ENCODE results near the gene RTN4.

Gene RTN4

GRCh38 chr2:54965425-54965824 is 84.8 kb downstream of the RTN4 start:
- Histone ChIP-seq H3F3A (ENCODE audit: insufficient read depth, low read length) (0 out of 2 replicates have a peak, but pooled peaks cover 4% of the 10 kb centered on the region), H3K36me3 (ENCODE audit: insufficient read depth, low read length) (peaks cover 94% of the 10 kb centered on the region), H3K9me3 (ENCODE audit: low read length) (no peaks in the 10 kb centered on the region), H3K4me1 (ENCODE audit: insufficient read depth, low read length, severe bottlenecking) (no peaks in the 10 kb centered on the region), H2AFZ (ENCODE audit: low read length) (no peak overlapping the region), H3K27me3 (ENCODE audit: insufficient read depth, low read length) (no peaks in the 10 kb centered on the region), H3K9me2 (ENCODE audit: low read depth, low read length) (no peaks in the 10 kb centered on the region), H4K20me1 (ENCODE audit: insufficient read depth, low read length) (no peaks in the 10 kb centered on the region), H3K9ac (ENCODE audit: low read length) (no peak overlapping the region), H3K27ac (ENCODE audit: low read depth, low read length, poor library complexity, severe bottlenecking) (no peak overlapping the region), H3K4me3 (ENCODE audit: low read depth, low read length, poor library complexity, severe bottlenecking) (no peak overlapping the region), H3K79me2 (ENCODE audit: insufficient read depth, low read length) (no peaks in the 10 kb centered on the region), H3K4me2 (ENCODE audit: low read length) (no peak overlapping the region)
- TF ChIP-seq CTCF (IDR thresholded peaks at IDR 0.05; ENCODE audit: low read length) (no peak), EZH2 (IDR thresholded peaks at IDR 0.05; ENCODE audit: borderline replicate concordance, low read length) (no peak)

GRCh38 chr2:54964816-54965215 is 85.4 kb downstream of the RTN4 start:
- Histone ChIP-seq H3K27me3 (ENCODE audit: insufficient read depth, low read length) (no peaks in the 10 kb centered on the region), H3K4me3 (ENCODE audit: low read depth, low read length, poor library complexity, severe bottlenecking) (no peak overlapping the region), H3K4me1 (ENCODE audit: insufficient read depth, low read length, severe bottlenecking) (no peaks in the 10 kb centered on the region), H3K4me2 (ENCODE audit: low read length) (no peak overlapping the region), H3F3A (ENCODE audit: insufficient read depth, low read length) (no peaks in the 10 kb centered on the region), H3K27ac (ENCODE audit: low read depth, low read length, poor library complexity, severe bottlenecking) (no peak overlapping the region), H3K79me2 (ENCODE audit: insufficient read depth, low read length) (no peaks in the 10 kb centered on the region), H3K36me3 (ENCODE audit: insufficient read depth, low read length) (peaks cover 94% of the 10 kb centered on the region), H3K9ac (ENCODE audit: low read length) (no peak overlapping the region), H3K9me2 (ENCODE audit: low read depth, low read length) (no peaks in the 10 kb centered on the region), H3K9me3 (ENCODE audit: low read length) (no peaks in the 10 kb centered on the region), H2AFZ (ENCODE audit: low read length) (no peak overlapping the region), H4K20me1 (ENCODE audit: insufficient read depth, low read length) (no peaks in the 10 kb centered on the region)
- no peak for TF ChIP-seq EZH2 (IDR thresholded peaks at IDR 0.05; ENCODE audit: borderline replicate concordance, low read length)
- TF ChIP-seq CTCF (IDR thresholded peaks at IDR 0.05; ENCODE audit: low read length), result no peak

GRCh38 chr2:54964271-54964670 is 86.0 kb downstream of the RTN4 start:
- TF ChIP-seq EZH2 (IDR thresholded peaks at IDR 0.05; ENCODE audit: borderline replicate concordance, low read length), result no peak
- Histone ChIP-seq H4K20me1 (ENCODE audit: insufficient read depth, low read length) (no peaks in the 10 kb centered on the region), H3K27ac (ENCODE audit: low read depth, low read length, poor library complexity, severe bottlenecking) (no peak overlapping the region), H3F3A (ENCODE audit: insufficient read depth, low read length) (no peaks in the 10 kb centered on the region), H3K9me3 (ENCODE audit: low read length) (no peaks in the 10 kb centered on the region), H2AFZ (ENCODE audit: low read length) (no peak overlapping the region), H3K79me2 (ENCODE audit: insufficient read depth, low read length) (no peaks in the 10 kb centered on the region), H3K27me3 (ENCODE audit: insufficient read depth, low read length) (no peaks in the 10 kb centered on the region), H3K4me1 (ENCODE audit: insufficient read depth, low read length, severe bottlenecking) (no peaks in the 10 kb centered on the region), H3K4me3 (ENCODE audit: low read depth, low read length, poor library complexity, severe bottlenecking) (no peak overlapping the region), H3K9me2 (ENCODE audit: low read depth, low read length) (no peaks in the 10 kb centered on the region), H3K36me3 (ENCODE audit: insufficient read depth, low read length) (peaks cover 90% of the 10 kb centered on the region), H3K4me2 (ENCODE audit: low read length) (no peak overlapping the region), H3K9ac (ENCODE audit: low read length) (no peak overlapping the region)

GRCh38 chr2:54963476-54963875 is 86.8 kb downstream of the RTN4 start:
- TF ChIP-seq CTCF (IDR thresholded peaks at IDR 0.05; ENCODE audit: low read length), result no peak
- TF ChIP-seq EZH2 (IDR thresholded peaks at IDR 0.05; ENCODE audit: borderline replicate concordance, low read length), result no peak
- H3K79me2 ChIP-seq (ENCODE audit: insufficient read depth, low read length), result no peaks in the 10 kb centered on the region
- H3K9me3 ChIP-seq (ENCODE audit: low read length), result no peaks in the 10 kb centered on the region
- H3K4me3 ChIP-seq (ENCODE audit: low read depth, low read length, poor library complexity, severe bottlenecking), result no peak overlapping the region
- peaks cover 90% of the 10 kb centered on the region for H3K36me3 ChIP-seq (ENCODE audit: insufficient read depth, low read length)
- no peak overlapping the region for H2AFZ ChIP-seq (ENCODE audit: low read length)
- H3K4me1 ChIP-seq (ENCODE audit: insufficient read depth, low read length, severe bottlenecking), result peaks cover 6% of the 10 kb centered on the region
- no peak overlapping the region for H3K9ac ChIP-seq (ENCODE audit: low read length)
- no peaks in the 10 kb centered on the region for H3K9me2 ChIP-seq (ENCODE audit: low read depth, low read length)
- H3K4me2 ChIP-seq (ENCODE audit: low read length), result no peak overlapping the region
- H3F3A ChIP-seq (ENCODE audit: insufficient read depth, low read length), result no peaks in the 10 kb centered on the region
- H3K27ac ChIP-seq (ENCODE audit: low read depth, low read length, poor library complexity, severe bottlenecking), result no peak overlapping the region
- no peaks in the 10 kb centered on the region for H3K27me3 ChIP-seq (ENCODE audit: insufficient read depth, low read length)
- H4K20me1 ChIP-seq (ENCODE audit: insufficient read depth, low read length), result no peaks in the 10 kb centered on the region
